ENCODE data around the gene PTH1R. TPM values are rescaled to one million over a fixed set of nuclear protein-coding genes. Genes with fewer than 3 reads are reported as not detected.
A peak's percentile ranks its signal among the peaks of the same experiment; 100 is the strongest.

Gene PTH1R
- total RNA-seq, 1 experiment from 2014 or later: 1.0 TPM

- DNase-seq: no peak
- Histone ChIP-seq H2BK15ac (ENCODE audit: low read depth, low read length) (no peak overlapping the region), H3K4ac (ENCODE audit: low read depth, low read length) (no peak overlapping the region), H3K79me2 (ENCODE audit: insufficient read depth, low read length) (no peaks in the 10 kb centered on the region), H2AFZ (ENCODE audit: low read length) (no peak overlapping the region), H2BK20ac (ENCODE audit: low read depth, low read length, poor library complexity, severe bottlenecking) (no peak overlapping the region), H2BK120ac (ENCODE audit: low read depth, low read length, poor library complexity, severe bottlenecking) (no peak overlapping the region), H3K18ac (ENCODE audit: insufficient read length, low read depth, low read length) (no peak overlapping the region), H3K27me3 (ENCODE audit: insufficient read depth, low read length) (peaks cover 61% of the 10 kb centered on the region), H3K27ac (ENCODE audit: insufficient read length, low read depth, low read length) (no peak overlapping the region), H4K8ac (replicated peaks; ENCODE audit: insufficient read length, low read depth, low read length) (no peak overlapping the region), H3K23ac (ENCODE audit: insufficient read length, low read depth, low read length) (no peak overlapping the region), H3T11ph (ENCODE audit: low read length) (no peak overlapping the region), H3K14ac (ENCODE audit: insufficient read depth, low read length) (no peak overlapping the region), H3K9me3 (ENCODE audit: control insufficient read depth, low read depth, low read length) (no peaks in the 10 kb centered on the region), H3K23me2 (ENCODE audit: insufficient read length, low read depth, low read length, poor library complexity, severe bottlenecking) (peaks cover 5% of the 10 kb centered on the region), H3K4me2 (ENCODE audit: insufficient read depth, insufficient read length, low read length) (peak overlapping the region; percentile 68), H4K20me1 (ENCODE audit: control insufficient read depth, insufficient read depth, insufficient read length) (no peaks in the 10 kb centered on the region), H3K56ac (ENCODE audit: insufficient read length, low read depth, low read length) (no peak overlapping the region), H2AK5ac (ENCODE audit: insufficient read length, low read length) (no peak overlapping the region), H4K91ac (ENCODE audit: insufficient read length, low read depth, low read length) (no peak overlapping the region), H2BK5ac (ENCODE audit: insufficient read length, low read length) (no peak overlapping the region), H3K4me1 (ENCODE audit: insufficient read depth, low read length) (no peaks in the 10 kb centered on the region), H3K79me1 (ENCODE audit: insufficient read depth, low read depth, low read length, poor library complexity, severe bottlenecking) (no peaks in the 10 kb centered on the region), H3K9ac (ENCODE audit: extremely low read depth, insufficient read length, low read length) (no peak overlapping the region), H2BK12ac (ENCODE audit: insufficient read length, low read depth, low read length) (no peak overlapping the region), H4K5ac (ENCODE audit: insufficient read length, low read depth, low read length) (no peak overlapping the region)
- Mint-ChIP-seq H3K4me3 (peak overlapping the region; percentile 66 to 89), H3K27ac (no peak overlapping the region), H3K4me1 (peaks cover 15 to 35% of the 10 kb centered on the region in 2 experiments), H3K9me3 (no peaks in the 10 kb centered on the region; a peak in 1 of 5 replicates), H3K36me3 (ENCODE audit: insufficient read depth in 1 of 3, low read depth in 3 of 3) (no peaks in the 10 kb centered on the region), H3K27me3 (ENCODE audit: low read depth) (peaks cover 94% of the 10 kb centered on the region)
- TF ChIP-seq, protein P1, sequence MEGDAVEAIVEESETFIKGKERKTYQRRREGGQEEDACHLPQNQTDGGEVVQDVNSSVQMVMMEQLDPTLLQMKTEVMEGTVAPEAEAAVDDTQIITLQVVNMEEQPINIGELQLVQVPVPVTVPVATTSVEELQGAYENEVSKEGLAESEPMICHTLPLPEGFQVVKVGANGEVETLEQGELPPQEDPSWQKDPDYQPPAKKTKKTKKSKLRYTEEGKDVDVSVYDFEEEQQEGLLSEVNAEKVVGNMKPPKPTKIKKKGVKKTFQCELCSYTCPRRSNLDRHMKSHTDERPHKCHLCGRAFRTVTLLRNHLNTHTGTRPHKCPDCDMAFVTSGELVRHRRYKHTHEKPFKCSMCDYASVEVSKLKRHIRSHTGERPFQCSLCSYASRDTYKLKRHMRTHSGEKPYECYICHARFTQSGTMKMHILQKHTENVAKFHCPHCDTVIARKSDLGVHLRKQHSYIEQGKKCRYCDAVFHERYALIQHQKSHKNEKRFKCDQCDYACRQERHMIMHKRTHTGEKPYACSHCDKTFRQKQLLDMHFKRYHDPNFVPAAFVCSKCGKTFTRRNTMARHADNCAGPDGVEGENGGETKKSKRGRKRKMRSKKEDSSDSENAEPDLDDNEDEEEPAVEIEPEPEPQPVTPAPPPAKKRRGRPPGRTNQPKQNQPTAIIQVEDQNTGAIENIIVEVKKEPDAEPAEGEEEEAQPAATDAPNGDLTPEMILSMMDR (conservative IDR thresholded peaks at IDR 0.05): no peak
- WGBS (ENCODE audit: extremely low coverage, insufficient read length, low lambda C conversion rate): no CpG with 5 or more reads among the region's 72 CpGs
These were observed 5.0 kb downstream of the PTH1R start for GRCh38 chr3:46882377-46883053.

Data from H9 (cell line).